Dendritic cell treated with granulocyte-macrophage colony-stimulating factor and Interleukin-4, amounts not matched to agents 40 ng/mL and 50 ng/mL, for 4 days (primary cell): ENCODE measurements around the gene RTP2.

Source experiments
- H3K27ac Mint-ChIP-seq: one replicate; pipeline ENCODE4 v1.8.0; 2022; ENCODE audit warnings: mild to moderate bottlenecking, mixed read lengths
- H3K27me3 Mint-ChIP-seq: one replicate; pipeline ENCODE4 v1.8.0; 2022; ENCODE audit warnings: mild to moderate bottlenecking, mixed read lengths
- H3K36me3 Mint-ChIP-seq: one replicate; pipeline ENCODE4 v1.8.0; 2022; ENCODE audit warnings: low read depth, mixed read lengths
- H3K4me1 Mint-ChIP-seq: one replicate; pipeline ENCODE4 v1.8.0; 2022; ENCODE audit warnings: low read depth, mixed read lengths
- H3K4me3 Mint-ChIP-seq: one replicate; pipeline ENCODE4 v1.8.0; 2022; ENCODE audit warnings: mild to moderate bottlenecking, moderate library complexity, mixed read lengths
- H3K9me3 Mint-ChIP-seq: one replicate; pipeline ENCODE4 v1.8.0; 2022; ENCODE audit warnings: mixed read lengths
- intact Hi-C: fragments of 100-400 bp; cut with micrococcal nuclease; formaldehyde crosslinking; loops from one replicate; pipeline ENCODE4 v1.15.0; 2022

The RTP2 gene

GRCh38 chr3:187735383-187735782 lies 33.0 kb upstream of the RTP2 start:
- Mint-ChIP-seq H3K27ac (peak overlapping the region; percentile 100), H3K36me3 (peaks cover 81% of the 10 kb centered on the region)

GRCh38 chr3:187734841-187735240 lies 32.5 kb upstream of the RTP2 start:
- peaks cover 55% of the 10 kb centered on the region for H3K4me1 Mint-ChIP-seq
- peaks cover 86% of the 10 kb centered on the region for H3K36me3 Mint-ChIP-seq
- H3K27me3 Mint-ChIP-seq: no peaks in the 10 kb centered on the region
- no peak overlapping the region for H3K27ac Mint-ChIP-seq
- intact Hi-C loops: no loop called here
- no peaks in the 10 kb centered on the region for H3K9me3 Mint-ChIP-seq
- no peak overlapping the region for H3K4me3 Mint-ChIP-seq

More at GRCh38 chr3:187735383-187735782, 33.0 kb upstream of the RTP2 start:
- H3K4me3 Mint-ChIP-seq: peak overlapping the region; percentile 64
- H3K4me1 Mint-ChIP-seq: peaks cover 59% of the 10 kb centered on the region
- no peaks in the 10 kb centered on the region for H3K9me3 Mint-ChIP-seq
- H3K27me3 Mint-ChIP-seq: no peaks in the 10 kb centered on the region
- intact Hi-C loops: no loop called here

GRCh38 chr3:187733371-187733770 lies 31.0 kb upstream of the RTP2 start:
- H3K4me3 Mint-ChIP-seq: no peak overlapping the region
- H3K27me3 Mint-ChIP-seq: no peaks in the 10 kb centered on the region
- intact Hi-C loops: no loop called here
- no peak overlapping the region for H3K27ac Mint-ChIP-seq
- H3K4me1 Mint-ChIP-seq: peaks cover 41% of the 10 kb centered on the region
- no peaks in the 10 kb centered on the region for H3K9me3 Mint-ChIP-seq
- H3K36me3 Mint-ChIP-seq: peaks cover 86% of the 10 kb centered on the region

GRCh38 chr3:187729598-187729997 lies 27.2 kb upstream of the RTP2 start:
- no peak overlapping the region for H3K4me3 Mint-ChIP-seq
- intact Hi-C loops: no loop called here
- peaks cover 98% of the 10 kb centered on the region for H3K36me3 Mint-ChIP-seq
- H3K4me1 Mint-ChIP-seq: peaks cover 11% of the 10 kb centered on the region
- H3K9me3 Mint-ChIP-seq: no peaks in the 10 kb centered on the region
- no peak overlapping the region for H3K27ac Mint-ChIP-seq
- H3K27me3 Mint-ChIP-seq: no peaks in the 10 kb centered on the region

- intact Hi-C loops: no loop called here
- Mint-ChIP-seq H3K27me3 (no peaks in the 10 kb centered on the region), H3K4me1 (peaks cover 7% of the 10 kb centered on the region), H3K9me3 (no peaks in the 10 kb centered on the region), H3K27ac (peak overlapping the region; percentile 25), H3K36me3 (peaks cover 98% of the 10 kb centered on the region), H3K4me3 (no peak overlapping the region)
Observed at GRCh38 chr3:187728940-187729583, 26.7 kb upstream of the RTP2 start.

GRCh38 chr3:187728248-187728647 lies 25.9 kb upstream of the RTP2 start:
- Mint-ChIP-seq H3K27ac (no peak overlapping the region), H3K4me1 (peaks cover 4% of the 10 kb centered on the region), H3K27me3 (no peaks in the 10 kb centered on the region), H3K36me3 (peaks cover 98% of the 10 kb centered on the region), H3K9me3 (no peaks in the 10 kb centered on the region), H3K4me3 (no peak overlapping the region)
- intact Hi-C loops: no loop called here

- Mint-ChIP-seq H3K36me3 (peaks cover 100% of the 10 kb centered on the region), H3K4me3 (no peak overlapping the region), H3K27me3 (no peaks in the 10 kb centered on the region), H3K27ac (no peak overlapping the region), H3K4me1 (no peaks in the 10 kb centered on the region), H3K9me3 (no peaks in the 10 kb centered on the region)
- intact Hi-C loops: no loop called here
Observed at GRCh38 chr3:187726564-187726963, 24.2 kb upstream of the RTP2 start.

GRCh38 chr3:187725653-187726370 lies 23.5 kb upstream of the RTP2 start:
- no peaks in the 10 kb centered on the region for H3K4me1 Mint-ChIP-seq
- H3K9me3 Mint-ChIP-seq: no peaks in the 10 kb centered on the region
- no peak overlapping the region for H3K27ac Mint-ChIP-seq
- intact Hi-C loops: no loop called here
- H3K36me3 Mint-ChIP-seq: peaks cover 100% of the 10 kb centered on the region
- no peaks in the 10 kb centered on the region for H3K27me3 Mint-ChIP-seq
- no peak overlapping the region for H3K4me3 Mint-ChIP-seq

- H3K4me3 Mint-ChIP-seq: no peak overlapping the region
- peaks cover 4% of the 10 kb centered on the region for H3K4me1 Mint-ChIP-seq
- H3K27ac Mint-ChIP-seq: no peak overlapping the region
- no peaks in the 10 kb centered on the region for H3K27me3 Mint-ChIP-seq
- intact Hi-C loops: no loop called here
- no peaks in the 10 kb centered on the region for H3K9me3 Mint-ChIP-seq
- peaks cover 100% of the 10 kb centered on the region for H3K36me3 Mint-ChIP-seq
Observed at GRCh38 chr3:187725224-187725623, 22.9 kb upstream of the RTP2 start.

GRCh38 chr3:187722206-187722612 lies 19.9 kb upstream of the RTP2 start:
- Mint-ChIP-seq H3K27ac (no peak overlapping the region), H3K36me3 (peaks cover 73% of the 10 kb centered on the region), H3K27me3 (no peaks in the 10 kb centered on the region), H3K4me1 (peaks cover 15% of the 10 kb centered on the region), H3K9me3 (no peaks in the 10 kb centered on the region), H3K4me3 (no peak overlapping the region)
- intact Hi-C loops: no loop called here

GRCh38 chr3:187721055-187721454 lies 18.7 kb upstream of the RTP2 start:
- H3K4me1 Mint-ChIP-seq: peaks cover 15% of the 10 kb centered on the region
- H3K9me3 Mint-ChIP-seq: no peaks in the 10 kb centered on the region
- no peaks in the 10 kb centered on the region for H3K27me3 Mint-ChIP-seq
- H3K27ac Mint-ChIP-seq: no peak overlapping the region
- H3K4me3 Mint-ChIP-seq: no peak overlapping the region
- intact Hi-C loops: no loop called here
- peaks cover 61% of the 10 kb centered on the region for H3K36me3 Mint-ChIP-seq

GRCh38 chr3:187720337-187720670 lies 17.9 kb upstream of the RTP2 start:
- Mint-ChIP-seq H3K27ac (peak overlapping the region; percentile 52), H3K4me3 (no peak overlapping the region), H3K9me3 (no peaks in the 10 kb centered on the region), H3K4me1 (peaks cover 15% of the 10 kb centered on the region), H3K27me3 (no peaks in the 10 kb centered on the region), H3K36me3 (peaks cover 54% of the 10 kb centered on the region)
- intact Hi-C loops: no loop called here

- Mint-ChIP-seq H3K36me3 (peaks cover 48% of the 10 kb centered on the region), H3K27ac (peak overlapping the region; percentile 52), H3K4me1 (peaks cover 19% of the 10 kb centered on the region), H3K4me3 (no peak overlapping the region), H3K27me3 (no peaks in the 10 kb centered on the region), H3K9me3 (no peaks in the 10 kb centered on the region)
- intact Hi-C loops: loop anchor here (10.0 kb wide), 1 partner anchor 495 kb away; no protein-coding TSS in a partner anchor
Observed at GRCh38 chr3:187719628-187720336, 17.4 kb upstream of the RTP2 start.

GRCh38 chr3:187718802-187719201 lies 16.4 kb upstream of the RTP2 start:
- H3K9me3 Mint-ChIP-seq: no peaks in the 10 kb centered on the region
- H3K27me3 Mint-ChIP-seq: no peaks in the 10 kb centered on the region
- peaks cover 24% of the 10 kb centered on the region for H3K4me1 Mint-ChIP-seq
- H3K36me3 Mint-ChIP-seq: peaks cover 39% of the 10 kb centered on the region
- intact Hi-C loops: loop anchor here (10.0 kb wide), 1 partner anchor 494 kb away; no protein-coding TSS in a partner anchor
- no peak overlapping the region for H3K4me3 Mint-ChIP-seq
- peak overlapping the region; percentile 25 for H3K27ac Mint-ChIP-seq
